AG04449 (cell line): Measurements from ENCODE around the gene IST1.

Experiments used
- CTCF ChIA-PET: fragments of 350-600 bp; formaldehyde crosslinking; extraction: SDS; loops from one replicate; lab custom pipeline; 2021; ENCODE audit warnings: antibody characterized with exemption; lab: Yijun Ruan, JAX
- POLR2A ChIA-PET: fragments of 400-600, 350-600 bp; formaldehyde crosslinking; extraction: SDS; loops from one replicate; lab custom pipeline; 2020; ENCODE audit warnings: antibody characterized with exemption, inconsistent platforms; lab: Yijun Ruan, JAX
- DNase-seq: peaks from one replicate; pipeline ENCODE4 v3.0.0-alpha.2; 2010; ENCODE audit warnings: low read depth, low spot score
- H3K4me3 ChIP-seq: 2 replicates; pipeline ENCODE4 v1.5.1; 2011; ENCODE audit warnings: low read depth, mild to moderate bottlenecking, control low read depth, low read length
- TF ChIP-seq, protein P1 (sequence below): IDR thresholded peaks from one replicate; pipeline ENCODE4 v1.5.1; 2011; ENCODE audit warnings: mild to moderate bottlenecking, moderate library complexity, low read length, control low read depth, inconsistent platforms; ENCODE audit not compliant: insufficient read depth; ENCODE audit errors: missing control alignments

IST1 gene

GRCh38 chr16:71894229-71894920 lies 956 bp upstream of the IST1 start:
- ChIA-PET POLR2A (interaction anchor here (0.6 to 2.1 kb wide), 6 partner anchors 10 to 33 kb away, joined by 3 to 11 read pairs (median 4); partner anchors contain the start of gene ZNF821), CTCF (interaction anchor here (0.7 to 15.0 kb wide), 5 partner anchors 12 to 204 kb away, joined by 3 to 122 read pairs (median 3); partner anchors contain the start of gene ZNF821)
- peak overlapping the region; percentile 90 for H3K4me3 ChIP-seq
- TF ChIP-seq, protein P1, sequence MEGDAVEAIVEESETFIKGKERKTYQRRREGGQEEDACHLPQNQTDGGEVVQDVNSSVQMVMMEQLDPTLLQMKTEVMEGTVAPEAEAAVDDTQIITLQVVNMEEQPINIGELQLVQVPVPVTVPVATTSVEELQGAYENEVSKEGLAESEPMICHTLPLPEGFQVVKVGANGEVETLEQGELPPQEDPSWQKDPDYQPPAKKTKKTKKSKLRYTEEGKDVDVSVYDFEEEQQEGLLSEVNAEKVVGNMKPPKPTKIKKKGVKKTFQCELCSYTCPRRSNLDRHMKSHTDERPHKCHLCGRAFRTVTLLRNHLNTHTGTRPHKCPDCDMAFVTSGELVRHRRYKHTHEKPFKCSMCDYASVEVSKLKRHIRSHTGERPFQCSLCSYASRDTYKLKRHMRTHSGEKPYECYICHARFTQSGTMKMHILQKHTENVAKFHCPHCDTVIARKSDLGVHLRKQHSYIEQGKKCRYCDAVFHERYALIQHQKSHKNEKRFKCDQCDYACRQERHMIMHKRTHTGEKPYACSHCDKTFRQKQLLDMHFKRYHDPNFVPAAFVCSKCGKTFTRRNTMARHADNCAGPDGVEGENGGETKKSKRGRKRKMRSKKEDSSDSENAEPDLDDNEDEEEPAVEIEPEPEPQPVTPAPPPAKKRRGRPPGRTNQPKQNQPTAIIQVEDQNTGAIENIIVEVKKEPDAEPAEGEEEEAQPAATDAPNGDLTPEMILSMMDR = no peak
- no peak for DNase-seq

DNA sequence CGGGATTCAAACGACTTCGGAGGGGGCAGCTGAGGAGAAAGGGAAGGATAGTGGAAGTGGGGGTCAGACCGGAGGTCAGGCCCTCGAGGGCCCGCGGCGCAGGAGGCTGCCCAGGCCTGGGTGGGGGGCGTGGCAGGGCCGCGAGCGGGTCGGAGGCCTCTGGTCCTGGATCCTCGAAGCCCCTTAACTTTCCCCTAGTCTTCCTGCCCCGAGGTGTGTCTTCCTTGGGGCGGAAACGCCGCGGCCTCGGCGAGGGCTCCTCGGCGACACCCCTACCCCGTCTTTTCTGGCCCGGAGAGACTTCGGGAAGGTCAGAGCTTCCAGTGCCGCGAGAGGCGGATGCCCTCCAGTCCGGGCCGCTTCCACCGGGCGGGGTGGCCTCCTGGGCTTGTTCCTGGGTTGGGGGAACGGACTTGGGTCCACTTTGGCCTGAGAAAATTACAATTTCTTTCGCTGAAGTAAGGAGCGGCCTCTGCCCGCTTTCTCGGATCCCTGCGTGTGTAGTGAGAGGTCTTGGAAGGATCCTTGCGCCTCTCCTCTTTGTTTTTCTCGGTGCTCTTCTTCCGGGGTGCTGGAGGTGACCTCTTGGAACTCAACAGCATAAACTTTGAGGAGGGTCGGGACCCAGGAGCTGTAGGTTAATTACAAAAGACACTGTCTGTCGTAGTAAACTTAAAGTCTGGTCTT lies 491 bp downstream of the IST1 start:
- H3K4me3 ChIP-seq = peak overlapping the region; percentile 90
- TF ChIP-seq, protein P1 = no peak
- DNase-seq = no peak
- ChIA-PET POLR2A (interaction anchor here (0.9 to 2.1 kb wide), 5 partner anchors 11 to 33 kb away, joined by 4 to 11 read pairs (median 5); partner anchors contain the start of gene ZNF821), CTCF (interaction anchor here (0.6 to 15.0 kb wide), 8 partner anchors 9 to 66 kb away, joined by 3 to 122 read pairs (median 4); partner anchors contain the start of gene ZNF821)

- TF ChIP-seq, protein P1 = no peak
- ChIA-PET POLR2A (interaction anchor here (0.6 kb wide), 1 partner anchor 23 kb away, joined by 3 read pairs; no protein-coding TSS in a partner anchor), CTCF (interaction anchor here (1.1 to 15.0 kb wide), 5 partner anchors 8 to 65 kb away, joined by 4 to 122 read pairs (median 5); partner anchors contain the start of gene ZNF821)
- DNase-seq = no peak
- H3K4me3 ChIP-seq = peak overlapping the region; percentile 90
These were observed 1.5 kb downstream of the IST1 start for GRCh38 chr16:71896764-71897368.

- ChIA-PET POLR2A (no interaction called here), CTCF (interaction anchor here (0.6 to 15.0 kb wide), 2 partner anchors 16 to 131 kb away, joined by 3 to 122 read pairs; partner anchors contain the start of gene ZNF821)
- DNase-seq = no peak
- H3K4me3 ChIP-seq = no peak overlapping the region
- TF ChIP-seq, protein P1 = no peak
These were observed 3.8 kb downstream of the IST1 start for GRCh38 chr16:71899171-71899570.

- TF ChIP-seq, protein P1 = no peak
- H3K4me3 ChIP-seq = no peak overlapping the region
- DNase-seq = no peak
- POLR2A ChIA-PET = no interaction called here
- CTCF ChIA-PET = interaction anchor here (1.4 to 15.0 kb wide), 2 partner anchors 10 to 20 kb away, joined by 6 to 122 read pairs; partner anchors contain the start of gene ZNF821
These were observed 7.5 kb downstream of the IST1 start for GRCh38 chr16:71902656-71903365.
